K562 (cell line): Measurements from ENCODE around the gene VWDE. TPM values are rescaled to one million over a fixed set of nuclear protein-coding genes. Genes with fewer than 3 reads are reported as not detected.

Experiments used
- ATAC-seq: fragments of 200-7000 bp; cut with Tn5 transposase; 3 replicates; pipeline ENCODE4 v1.9.1; 2020; ENCODE audit warnings: moderate library complexity
- BruUV-seq: library from RNA; stranded (reverse); fragments of 400-500 nt; replicated peaks from 2 replicates; lab custom pipeline; 2021; lab: Mats Ljungman, UMichigan
- CTCF ChIA-PET: fragments of 300-600 bp; formaldehyde crosslinking; extraction: SDS; loops from one replicate; lab custom pipeline; 2021; ENCODE audit warnings: low intra/inter-chr PET ratio; lab: Yijun Ruan, JAX
- POLR2A ChIA-PET: fragments of 300-600, 350-650 bp; sonication (Branson Sonifier 250); formaldehyde crosslinking; extraction: SDS; loops from one replicate; lab custom pipeline; 2021; ENCODE audit warnings: antibody characterized with exemption, inconsistent platforms; lab: Yijun Ruan, JAX
- DNase-seq, 4 experiments: peaks; one replicate each; pipeline versions ENCODE4 v3.0.0 to v3.0.0-alpha.2; 2011 to 2018; ENCODE audit warnings: low spot score in 3 of 4, mixed read lengths in 3 of 4; ENCODE audit errors: extremely low read depth in 1 of 4
- FAIRE-seq: peaks from 2 replicates; lab custom pipeline; 2011; peaks lifted over from hg19 to GRCh38; lab: Jason Lieb, UNC
- H2AFZ ChIP-seq: 2 replicates; pipeline ENCODE4 v1.6.0; 2011; ENCODE audit warnings: low read depth, low read length, control low read depth, inconsistent platforms
- H3K27ac ChIP-seq: fragments of 200-600 bp; 3 replicates; pipeline ENCODE4 v1.8.0; 2011; ENCODE audit warnings: low read depth, mild to moderate bottlenecking, control low read depth, inconsistent platforms, low read length, moderate library complexity, mixed read lengths; ENCODE audit errors: extremely low read depth
- H3K27me3 ChIP-seq, 2 experiments: fragments of 300-600 bp in 1 of 2; 2 replicates in 1 of 2; 3 replicates in 1 of 2; pipeline versions ENCODE4 v1.6.0 to v1.8.0; 2011; ENCODE audit warnings: inconsistent platforms in 2 of 2, low read length in 2 of 2, mild to moderate bottlenecking in 1 of 2, mixed read lengths in 1 of 2, moderate library complexity in 1 of 2; ENCODE audit not compliant: control insufficient read depth in 2 of 2, insufficient read depth in 2 of 2
- H3K36me3 ChIP-seq: fragments of 300-600 bp; 3 replicates; pipeline ENCODE4 v1.8.0; 2011; ENCODE audit warnings: mild to moderate bottlenecking, low read length, inconsistent platforms; ENCODE audit not compliant: control insufficient read depth, insufficient read depth
- H3K4me1 ChIP-seq, 2 experiments: fragments of 200-600 bp in 1 of 2; replicated peaks in 1 of 2; 2 replicates in 1 of 2; 3 replicates in 1 of 2; pipeline versions ENCODE4 v1.5.1 to v1.8.0; 2011; ENCODE audit warnings: inconsistent platforms in 2 of 2, low read length in 2 of 2, mild to moderate bottlenecking in 1 of 2, mixed read lengths in 1 of 2, moderate library complexity in 1 of 2; ENCODE audit not compliant: control insufficient read depth in 2 of 2, insufficient read depth in 2 of 2
- H3K4me2 ChIP-seq: 2 replicates; pipeline ENCODE4 v1.6.1; 2011; ENCODE audit warnings: low read length, control low read depth, inconsistent platforms, mixed read lengths; ENCODE audit not compliant: insufficient read depth
- H3K4me3 ChIP-seq: fragments of 200-600 bp; sonication (generic), shearing (Covaris generic); 2 replicates; pipeline ENCODE4 v1.5.1; 2016; ENCODE audit warnings: control low read depth, inconsistent platforms
- H3K79me2 ChIP-seq: fragments of 200-600 bp; 3 replicates; pipeline ENCODE4 v1.8.0; 2011; ENCODE audit warnings: low read length, inconsistent platforms; ENCODE audit not compliant: control insufficient read depth, insufficient read depth
- H3K9ac ChIP-seq, 2 experiments: 2 replicates each; pipeline versions ENCODE4 v1.6.0 to v1.6.1; 2011; ENCODE audit warnings: low read depth in 2 of 2, low read length in 2 of 2, control low read depth in 1 of 2, inconsistent platforms in 1 of 2, mild to moderate bottlenecking in 1 of 2, mixed read lengths in 1 of 2; ENCODE audit not compliant: insufficient read depth in 1 of 2
- H3K9me1 ChIP-seq: one replicate; pipeline ENCODE4 v1.6.0; 2011; ENCODE audit warnings: inconsistent platforms, mild to moderate bottlenecking, low read length, moderate library complexity; ENCODE audit not compliant: control insufficient read depth, insufficient read depth
- H3K9me3 ChIP-seq: replicated peaks from 2 replicates; pipeline ENCODE4 v1.5.1; 2011; ENCODE audit warnings: low read depth, low read length, inconsistent platforms; ENCODE audit not compliant: control insufficient read depth, insufficient read depth
- H4K20me1 ChIP-seq: replicated peaks from 2 replicates; pipeline ENCODE4 v1.6.1; 2011; ENCODE audit warnings: low read length, inconsistent platforms, mixed read lengths; ENCODE audit not compliant: control insufficient read depth, insufficient read depth
- GATAD2A ChIP-seq: fragments of 450-650 bp; IDR thresholded peaks from 2 replicates; pipeline ENCODE4 v1.6.1; 2017
- MEIS2 ChIP-seq: fragments of 450-650 bp; IDR thresholded peaks from 2 replicates; pipeline ENCODE4 v1.6.1; 2014; ENCODE audit warnings: mild to moderate bottlenecking; ENCODE audit not compliant: partially characterized antibody
- PBX2 ChIP-seq, 2 experiments: IDR thresholded peaks in 1 of 2; conservative IDR thresholded peaks in 1 of 2; 2 replicates each; pipeline ENCODE4 v1.6.1; 2016; ENCODE audit warnings: low read depth in 2 of 2, mild to moderate bottlenecking in 1 of 2, missing compliant biosample characterization in 1 of 2, missing genetic modification characterization in 1 of 2, moderate library complexity in 1 of 2
- PCBP1 ChIP-seq: fragments of 200-400 bp; formaldehyde crosslinking; IDR thresholded peaks from 2 replicates; pipeline ENCODE4 v1.6.1; 2018; ENCODE audit warnings: mild to moderate bottlenecking, low read depth, low read length; ENCODE audit not compliant: poor library complexity, severe bottlenecking
- ZNF436 ChIP-seq: fragments of 250-450, 450-650 bp; sonication (Bioruptor Pico); formaldehyde crosslinking; IDR thresholded peaks from 2 replicates; pipeline ENCODE4 v1.7.0; 2020; ENCODE audit warnings: mild to moderate bottlenecking
- ZNF445 ChIP-seq: fragments of 250-450 bp; sonication (Bioruptor Pico); IDR thresholded peaks from 2 replicates; pipeline ENCODE4 v1.4.0; 2020; ENCODE audit warnings: low read depth, mild to moderate bottlenecking, moderate library complexity
- ZNF668 ChIP-seq: fragments of 250-450 bp; sonication (Bioruptor Pico); IDR thresholded peaks from 2 replicates; pipeline ENCODE4 v1.8.0; 2022; ENCODE audit warnings: mild to moderate bottlenecking, inconsistent platforms
- ZNF780A ChIP-seq: fragments of 250-450 bp; sonication (Bioruptor Pico); IDR thresholded peaks from 2 replicates; pipeline ENCODE4 v1.5.0; 2021; ENCODE audit warnings: mild to moderate bottlenecking
- WGBS: fragments of 100-300 bp; shearing (Covaris generic); methylation state at CpG from one replicate; pipeline ENCODE4 v1.1.6; 2016; ENCODE audit warnings: low coverage, mixed read lengths; ENCODE audit not compliant: insufficient coverage; ENCODE audit errors: missing lambda C conversion rate; 5-methylcytosine and 5-hydroxymethylcytosine counted together
- in situ Hi-C: fragments of 300-500 bp; cut with MboI; formaldehyde crosslinking; loops from 4 replicates; pipeline ENCODE4 v1.15.0; 2018; ENCODE audit warnings: inconsistent platforms, mixed read lengths
- intact Hi-C: fragments of 100-400 bp; cut with micrococcal nuclease; formaldehyde crosslinking; loops from 2 replicates; pipeline ENCODE4 v1.14.2; 2022
- polyA plus RNA-seq, 8 experiments: library from polyadenylated mRNA; depleted of rRNA in 4 of 8; stranded (reverse) in 5 of 8; unstranded in 3 of 8; fragments of >200 nt; fragmentation: Nextera tagmentation in 2 of 8; fragmentation: Illumina TruSeq in 1 of 8; extraction: Ambion mirVana in 2 of 8; extraction: Trizol in 1 of 8; gene quantifications; 2 replicates each; pipeline versions ENCODE4 v1.2.1 to v1.2.3, GENCODE V29; 2011 to 2014; ENCODE audit warnings: inconsistent platforms in 1 of 8, missing spikeins in 1 of 8
- total RNA-seq, 7 experiments: library from RNA; depleted of rRNA in 6 of 7; stranded (reverse); fragments of >200 nt in 6 of 7; fragmentation: Illumina TruSeq in 2 of 7; extraction: Trizol in 2 of 7; gene quantifications; 2 replicates each; pipeline versions ENCODE4 v1.2.1 to v1.2.3, GENCODE V29; 2011 to 2021; ENCODE audit warnings: low replicate concordance in 1 of 7

Gene VWDE
- total and polyA plus RNA-seq, 9 of the 15 experiments (the other 6 are each of a cell fraction or from before 2014, with no cell fraction given): 40.6 to 162 (median 95.2) TPM

DNA sequence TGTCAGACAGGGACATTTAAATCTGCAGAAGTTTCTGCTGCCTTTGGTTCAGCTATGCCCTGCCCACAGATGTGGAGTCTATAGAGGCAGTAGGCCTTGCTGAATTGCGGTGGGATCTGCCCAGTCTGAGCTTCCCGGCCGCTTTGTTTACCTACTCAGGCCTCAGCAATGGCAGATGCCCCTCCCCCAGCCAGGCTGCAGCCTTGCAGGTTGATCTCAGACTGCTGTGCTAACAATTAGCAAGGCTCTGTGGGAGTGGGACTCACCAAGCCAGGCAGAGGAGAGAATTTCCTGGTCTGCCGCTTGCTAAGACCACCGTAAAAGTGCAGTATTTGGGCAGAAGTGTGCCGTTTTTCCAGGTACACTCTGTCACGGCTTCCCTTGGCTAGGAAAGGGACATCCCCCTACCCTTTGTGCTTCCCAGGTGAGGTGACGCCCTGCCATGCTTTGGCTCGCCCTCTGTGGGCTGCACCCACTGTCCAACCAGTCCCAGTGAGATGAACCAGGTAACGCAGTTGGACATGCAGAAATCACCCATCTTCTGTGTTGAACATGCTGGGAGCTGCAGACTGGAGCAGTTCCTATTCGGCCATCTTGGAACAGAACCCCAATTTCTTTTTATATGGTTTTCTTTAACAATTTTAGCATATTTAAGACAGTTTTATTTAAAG, 28.4 kb upstream of the VWDE start (continued):
- TF ChIP-seq ZNF445 (CRISPR knock-in tag) (no peak), PCBP1 (no peak), ZNF668 (CRISPR knock-in tag) (no peak), ZNF436 (CRISPR knock-in tag) (no peak), GATAD2A (no peak)
- TF ChIP-seq, all 486 proteins: peak for 0

DNA sequence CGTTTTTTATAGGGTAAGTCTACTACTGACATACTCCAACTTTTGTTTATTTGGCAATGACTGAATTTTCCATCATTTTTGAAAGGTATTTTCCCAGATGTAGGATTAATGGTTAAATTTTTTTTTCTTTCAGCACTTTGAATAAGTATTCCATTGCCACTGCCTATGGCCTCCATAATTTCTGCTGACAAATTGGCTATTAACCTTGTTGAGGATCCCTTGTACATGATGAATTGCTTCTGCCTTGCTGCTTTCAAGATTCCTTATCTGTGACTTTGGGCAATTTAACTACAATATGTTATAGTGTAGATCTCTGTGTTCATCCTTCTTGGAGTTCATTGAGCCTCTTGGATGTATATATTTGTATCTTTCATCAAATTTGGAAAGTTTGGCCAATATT, 21.6 kb upstream of the VWDE start:
- TF ChIP-seq PBX2 (CRISPR knock-in tag; IDR thresholded peaks at IDR 0.05; ENCODE audit: low read depth) (no peak), PBX2 (tag; conservative IDR thresholded peaks at IDR 0.05; ENCODE audit: low read depth) (peak; percentile 50), ZNF780A (CRISPR knock-in tag) (no peak), MEIS2 (peak; percentile 22)
- WGBS: 11% methylated on average over 1 of the region's 1 CpG
- no TSS peak for BruUV-seq
- Histone ChIP-seq H3K36me3 (no peaks in the 10 kb centered on the region), H4K20me1 (no peaks in the 10 kb centered on the region), H3K4me2 (no peak overlapping the region), H3K27ac (no peak overlapping the region), H3K9ac (no peak overlapping the region), H3K4me1 (no peaks in the 10 kb centered on the region), H3K27me3 (no peaks in the 10 kb centered on the region), H3K9me3 (no peaks in the 10 kb centered on the region; the same call in 1 of the 2 replicates), H2AFZ (no peak overlapping the region), H3K4me3 (no peak overlapping the region), H3K79me2 (no peaks in the 10 kb centered on the region), H3K9me1 (no peaks in the 10 kb centered on the region)
- intact Hi-C loops (no loop called here), in situ Hi-C loops (no loop called here)
- CTCF ChIA-PET: no interaction called here
- POLR2A ChIA-PET: no interaction called here
- ATAC-seq (no peak), DNase-seq (no peak), FAIRE-seq (no peak)
